H1 (cell line): ENCODE data around the gene AHRR. TPM values are rescaled to one million over a fixed set of nuclear protein-coding genes. Genes with fewer than 3 reads are reported as not detected.

Experiments used
- CHD1 ChIP-seq: IDR thresholded peaks from 2 replicates; pipeline ENCODE4 v1.6.1; 2012; ENCODE audit warnings: low read depth, low read length, improper control_type of control experiment
- polyA plus RNA-seq, 7 experiments: library from polyadenylated mRNA; depleted of rRNA in 3 of 7; stranded (reverse) in 5 of 7; unstranded in 2 of 7; fragments of >200 nt in 5 of 7; fragments of 200-250 nt in 2 of 7; gene quantifications; 1 replicate in 5 of 7; 2 replicates in 1 of 7; 4 replicates in 1 of 7; pipeline versions ENCODE4 v1.2.1 to v1.2.3, GENCODE V29; 2011 to 2013; ENCODE audit warnings: missing spikeins in 2 of 7, mixed read lengths in 2 of 7
- total RNA-seq: library from RNA; stranded (reverse); fragmentation: NEBNext Ultra II Directional; extraction: Animal tissue kit (Norgen Biotek cat#: 25700); gene quantifications from 2 replicates; pipeline ENCODE4 v1.2.1, GENCODE V29; 2021

AHRR gene
- total and polyA plus RNA-seq, 2 of the 8 experiments (the other 6 are each of a cell fraction or from before 2014, with no cell fraction given), result 0.41 to 0.80 TPM

DNA sequence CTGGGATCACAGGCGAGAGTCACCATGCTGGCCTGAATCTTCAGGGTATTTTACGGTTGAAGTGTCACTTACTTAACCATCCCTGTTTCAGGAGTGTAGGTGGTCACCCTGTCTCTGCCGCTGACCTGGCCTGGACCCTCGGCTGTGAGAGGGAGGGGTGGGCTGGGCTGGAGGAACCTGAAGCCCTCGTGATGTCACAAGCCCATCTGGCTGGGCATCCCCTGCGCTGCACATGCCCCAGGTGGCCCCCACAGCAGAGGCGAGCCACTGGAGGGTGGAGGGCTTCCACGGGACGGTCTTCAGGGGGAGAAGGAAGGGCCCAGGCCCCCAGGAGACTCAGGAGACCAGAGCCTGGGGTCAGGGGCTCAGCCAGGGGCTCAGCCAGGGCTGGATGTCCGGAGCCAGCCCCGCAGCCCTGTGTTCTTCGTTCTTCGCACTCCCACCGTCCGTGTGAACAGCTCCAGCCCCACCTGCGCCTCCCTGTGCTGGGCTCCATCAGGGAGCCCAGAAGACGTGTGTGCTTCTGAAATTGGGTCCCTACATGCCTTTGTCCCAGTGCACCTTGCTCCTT, 7.6 kb upstream of the AHRR start (continued):
- no peak for TF ChIP-seq CHD1
